Activated naive CD4-positive, alpha-beta T cell treated with anti-CD3 and anti-CD28 coated beads, Interleukin-2, amount 50 U/mL, for 24 hours (primary cell): Measurements from ENCODE around the gene FEV.
"Not testable (repeated sequence)": the region's sequence is repeated elsewhere in the genome, so short reads cannot be mapped to it uniquely, and the experiment has no call there.

ENCODE experiments used
- H3K27ac Mint-ChIP-seq: one replicate; pipeline ENCODE4 v1.8.0; 2021; ENCODE audit warnings: mild to moderate bottlenecking, mixed read lengths
- H3K27me3 Mint-ChIP-seq: one replicate; pipeline ENCODE4 v1.8.0; 2021; ENCODE audit warnings: mixed read lengths
- H3K36me3 Mint-ChIP-seq: one replicate; pipeline ENCODE4 v1.8.0; 2021; ENCODE audit warnings: mixed read lengths
- H3K4me1 Mint-ChIP-seq: one replicate; pipeline ENCODE4 v1.8.0; 2021; ENCODE audit warnings: mixed read lengths
- H3K4me3 Mint-ChIP-seq: one replicate; pipeline ENCODE4 v1.8.0; 2021; ENCODE audit warnings: mild to moderate bottlenecking, mixed read lengths
- H3K9me3 Mint-ChIP-seq: one replicate; pipeline ENCODE4 v1.8.0; 2021; ENCODE audit warnings: mixed read lengths

FEV gene

DNA sequence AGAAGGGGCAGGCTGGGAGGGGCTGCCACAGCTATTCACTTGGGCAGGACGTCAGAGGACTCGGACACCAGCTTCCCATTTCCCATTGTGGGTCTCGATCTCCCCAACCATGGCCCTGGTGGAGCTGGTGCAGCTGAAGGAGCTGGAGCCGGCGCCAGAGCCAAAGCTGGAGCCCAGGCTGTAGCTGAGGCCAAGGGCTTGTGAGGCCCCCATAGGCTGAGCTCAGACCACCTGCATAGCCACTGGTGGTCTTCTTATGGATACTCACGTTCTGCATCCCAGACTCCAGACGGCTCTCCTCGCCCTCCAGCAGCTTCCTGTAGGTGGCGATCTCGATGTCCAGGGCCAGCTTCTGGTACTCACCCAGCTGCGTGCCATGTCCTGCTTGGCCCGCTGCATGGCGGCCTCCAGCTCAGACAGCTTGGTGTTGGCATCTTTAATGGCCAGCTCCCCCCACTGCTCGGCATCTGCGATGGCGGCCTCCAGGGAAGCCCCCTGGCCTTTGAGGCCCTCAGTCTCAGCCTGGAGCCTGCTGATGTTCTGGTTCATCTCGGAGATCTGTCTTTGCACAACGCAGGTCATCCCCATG is 31.5 kb downstream of the FEV start:
- Mint-ChIP-seq H3K27me3 (peaks cover 39% of the 10 kb centered on the region), H3K4me1 (no peaks in the 10 kb centered on the region), H3K36me3 (no peaks in the 10 kb centered on the region), H3K27ac (no peak overlapping the region), H3K4me3 (no peak overlapping the region), H3K9me3 (no peaks in the 10 kb centered on the region)

DNA sequence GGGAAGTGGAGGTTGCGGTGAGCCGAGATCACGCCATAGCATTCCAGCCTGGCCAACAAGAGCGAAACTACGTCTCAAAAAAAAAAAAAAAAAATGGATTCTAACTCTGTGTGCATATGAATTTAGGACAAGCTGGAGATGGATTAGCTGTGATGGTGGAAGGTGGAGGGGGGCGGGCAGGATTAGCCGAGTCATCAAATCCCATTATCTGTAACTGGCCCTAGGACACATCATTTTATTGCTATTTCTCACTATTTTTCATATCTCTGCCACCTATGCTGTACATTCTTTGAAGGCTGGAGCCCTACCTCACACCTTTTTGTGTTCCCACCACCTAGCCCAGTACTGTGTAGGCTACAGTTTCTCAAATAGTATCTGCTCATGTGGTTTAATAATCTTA is 32.8 kb downstream of the FEV start:
- Mint-ChIP-seq H3K4me3 (no peak overlapping the region), H3K27ac (no peak overlapping the region), H3K4me1 (no peaks in the 10 kb centered on the region), H3K9me3 (no peaks in the 10 kb centered on the region), H3K36me3 (no peaks in the 10 kb centered on the region), H3K27me3 (peaks cover 28% of the 10 kb centered on the region)

DNA sequence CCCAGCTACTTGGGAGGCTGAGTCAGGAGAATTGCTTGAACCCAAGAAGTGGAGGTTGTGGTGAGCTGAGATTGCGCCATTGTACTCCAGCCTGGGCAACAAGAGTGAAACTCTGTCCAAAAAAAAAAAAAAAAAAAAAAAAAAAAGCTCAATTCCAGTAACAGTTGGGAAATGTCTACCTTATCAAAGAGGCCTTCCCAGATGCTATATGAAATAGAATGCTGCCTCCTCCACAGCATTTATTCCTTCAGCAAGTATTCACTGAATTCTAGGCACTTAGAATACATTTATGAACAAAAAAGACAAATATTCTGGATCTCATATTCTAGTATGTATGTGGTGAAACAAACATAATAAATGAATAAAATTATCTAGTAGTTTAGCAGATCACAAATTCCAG is 38.4 kb downstream of the FEV start:
- no peak overlapping the region for H3K27ac Mint-ChIP-seq
- H3K27me3 Mint-ChIP-seq, result peaks cover 38% of the 10 kb centered on the region
- no peak overlapping the region for H3K4me3 Mint-ChIP-seq
- H3K9me3 Mint-ChIP-seq, result no peaks in the 10 kb centered on the region
- no peaks in the 10 kb centered on the region for H3K36me3 Mint-ChIP-seq
- H3K4me1 Mint-ChIP-seq, result no peaks in the 10 kb centered on the region

DNA sequence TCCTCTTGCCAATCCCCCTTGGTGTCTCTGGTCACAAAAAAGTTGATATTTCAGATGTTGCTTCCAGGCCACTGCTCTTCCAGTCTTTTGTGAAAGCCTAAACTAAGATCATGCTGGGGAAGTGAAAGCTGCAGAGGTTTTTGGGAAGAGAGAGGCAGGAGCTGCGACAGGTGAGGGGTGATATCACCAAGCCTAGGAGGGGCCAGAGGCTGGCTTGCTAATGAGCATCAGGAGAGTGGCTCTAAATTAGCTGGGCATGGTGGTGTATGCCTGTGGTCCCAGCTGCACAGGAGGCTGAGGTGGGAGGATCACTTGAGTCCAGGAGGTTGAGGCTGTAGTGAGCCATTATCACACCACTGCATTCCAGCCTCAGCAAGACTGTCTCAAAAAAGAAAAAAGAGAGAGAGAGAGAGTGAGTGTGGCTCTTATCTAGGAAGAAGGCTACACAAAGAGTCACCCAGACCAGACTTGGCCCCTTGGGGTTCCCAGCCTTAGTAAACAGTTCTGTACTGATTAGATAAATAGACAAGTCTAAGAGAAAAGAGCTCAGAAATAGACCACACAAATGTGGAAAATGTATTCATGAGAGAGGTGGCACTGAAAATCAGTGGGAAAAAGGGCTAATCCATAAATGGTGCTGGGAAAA is 40.1 kb downstream of the FEV start:
- no peaks in the 10 kb centered on the region for H3K4me1 Mint-ChIP-seq
- H3K4me3 Mint-ChIP-seq, result no peak overlapping the region
- H3K9me3 Mint-ChIP-seq, result no peaks in the 10 kb centered on the region
- H3K27me3 Mint-ChIP-seq, result peaks cover 41% of the 10 kb centered on the region
- H3K27ac Mint-ChIP-seq, result no peak overlapping the region
- H3K36me3 Mint-ChIP-seq, result no peaks in the 10 kb centered on the region

DNA sequence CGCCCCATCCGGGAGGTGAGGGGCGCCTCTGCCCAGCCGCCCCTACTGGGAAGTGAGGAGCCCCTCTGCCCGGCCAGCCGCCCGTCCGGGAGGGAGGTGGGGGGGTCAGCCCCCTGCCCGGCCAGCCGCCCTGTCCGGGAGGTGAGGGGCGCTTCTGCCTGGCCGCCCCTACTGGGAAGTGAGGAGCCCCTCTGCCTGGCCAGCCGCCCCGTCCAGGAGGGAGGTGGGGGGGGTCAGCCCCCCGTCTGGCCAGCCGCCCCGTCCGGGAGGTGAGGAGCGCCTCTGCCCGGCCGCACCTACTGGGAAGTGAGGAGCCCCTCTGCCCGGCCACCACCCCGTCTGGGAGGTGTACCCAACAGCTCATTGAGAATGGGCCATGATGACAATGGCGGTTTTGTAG is 53.2 kb downstream of the FEV start:
- H3K4me1 Mint-ChIP-seq, H3K9me3 Mint-ChIP-seq, H3K36me3 Mint-ChIP-seq, H3K27ac Mint-ChIP-seq, H3K4me3 Mint-ChIP-seq: not testable (repeated sequence)
- peaks cover 19% of the 10 kb centered on the region for H3K27me3 Mint-ChIP-seq
